Activated naive CD4-positive, alpha-beta T cell treated with anti-CD3 and anti-CD28 coated beads, Interleukin-2, amount 10 ng/mL, durations not matched to agents 7 days and 5 days (primary cell): ENCODE results near the gene DPP6.
"Not testable (repeated sequence)": the region's sequence is repeated elsewhere in the genome, so short reads cannot be mapped to it uniquely, and the experiment has no call there.

Source experiments
- CTCF ChIA-PET: fragments of 350-600 bp; sonication (Branson Sonifier 250); formaldehyde crosslinking; loops from one replicate; lab custom pipeline; 2021; ENCODE audit warnings: antibody characterized with exemption; lab: Charles Lee
- DNase-seq: peaks from one replicate; pipeline ENCODE4 v3.0.0-alpha.2; 2020
- H3K27ac Mint-ChIP-seq: one replicate; pipeline ENCODE4 v1.8.0; 2021; ENCODE audit warnings: mild to moderate bottlenecking, moderate library complexity, mixed read lengths
- H3K27me3 Mint-ChIP-seq: one replicate; pipeline ENCODE4 v1.8.0; 2021; ENCODE audit warnings: mild to moderate bottlenecking, mixed read lengths
- H3K36me3 Mint-ChIP-seq: one replicate; pipeline ENCODE4 v1.8.0; 2021; ENCODE audit warnings: mixed read lengths
- H3K4me1 Mint-ChIP-seq: one replicate; pipeline ENCODE4 v1.8.0; 2021; ENCODE audit warnings: mixed read lengths
- H3K4me3 Mint-ChIP-seq: one replicate; pipeline ENCODE4 v1.8.0; 2021; ENCODE audit warnings: mild to moderate bottlenecking, moderate library complexity, mixed read lengths
- H3K9me3 Mint-ChIP-seq: one replicate; pipeline ENCODE4 v1.8.0; 2021; ENCODE audit warnings: mixed read lengths

DPP6 gene

DNA sequence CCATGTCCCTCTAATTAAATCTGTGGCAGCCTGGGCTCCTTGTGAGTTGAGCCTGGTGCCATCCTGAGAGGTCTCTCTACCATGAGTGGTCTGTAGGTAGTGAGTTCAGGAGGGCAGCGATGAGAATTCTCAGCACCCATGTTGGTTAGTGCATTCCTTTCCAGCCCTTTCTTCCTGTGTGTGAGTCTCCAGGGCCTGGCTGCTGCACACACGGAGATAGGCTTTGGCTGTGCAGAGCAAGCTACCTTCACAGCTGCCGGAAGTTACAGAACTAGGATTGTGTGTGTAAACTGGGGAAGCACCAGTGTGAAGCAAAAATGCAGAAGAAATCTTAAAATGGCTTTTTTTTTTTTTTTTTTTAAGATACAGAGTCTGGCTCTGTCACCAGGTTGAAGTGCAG lies 592.2 kb downstream of the DPP6 start:
- H3K4me1 Mint-ChIP-seq = no peaks in the 10 kb centered on the region
- H3K9me3 Mint-ChIP-seq = peaks cover 15% of the 10 kb centered on the region
- DNase-seq = no peak

DNA sequence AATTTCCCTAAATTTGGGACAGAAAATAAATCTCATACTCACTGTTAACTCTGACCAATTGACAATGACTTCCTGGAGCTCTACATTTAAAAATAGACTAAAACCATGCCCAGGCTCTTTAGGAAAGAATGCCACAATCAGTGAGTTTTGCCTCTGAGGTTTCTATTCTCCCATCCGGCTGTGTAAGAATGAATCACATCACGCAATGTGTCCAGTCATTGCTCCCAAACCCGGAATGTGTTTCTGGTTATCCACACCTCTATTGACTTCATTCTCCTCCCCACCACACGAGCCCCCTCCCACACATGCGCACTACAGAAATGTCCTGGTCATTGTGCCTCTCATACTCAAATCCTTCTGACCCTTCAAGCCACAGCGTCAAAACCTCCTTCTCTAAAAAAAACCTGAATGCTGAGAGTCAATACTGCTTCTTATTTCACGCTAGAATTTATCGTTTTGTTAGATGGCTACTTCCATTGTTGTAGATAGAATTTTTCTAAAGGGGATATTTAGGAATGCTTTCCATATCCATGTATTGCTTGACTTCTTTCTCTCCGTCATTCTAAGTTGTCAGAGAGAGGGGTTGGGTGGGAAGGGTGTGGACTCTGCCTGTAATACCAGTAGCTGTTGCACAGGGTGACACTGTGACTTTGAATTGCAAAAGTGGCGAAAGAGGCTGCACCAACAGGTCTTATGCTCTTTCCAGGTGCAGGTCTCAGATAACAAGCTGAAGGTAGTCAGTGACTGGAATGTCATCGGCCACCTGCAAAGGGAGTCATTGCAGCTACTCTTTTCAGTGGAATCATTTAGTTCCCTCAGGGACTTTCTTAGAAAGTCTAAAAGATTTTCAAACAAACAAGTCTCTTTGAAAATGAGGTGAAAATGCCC lies 594.2 kb downstream of the DPP6 start:
- Mint-ChIP-seq H3K27ac (no peak overlapping the region), H3K4me1 (no peaks in the 10 kb centered on the region), H3K36me3 (no peaks in the 10 kb centered on the region), H3K27me3 (no peaks in the 10 kb centered on the region), H3K9me3 (peaks cover 26% of the 10 kb centered on the region), H3K4me3 (no peak overlapping the region)
- CTCF ChIA-PET = no interaction called here
- DNase-seq = no peak

More for the DNA sequence above, 592.2 kb downstream of the DPP6 start:
- H3K4me3 Mint-ChIP-seq = no peak overlapping the region
- H3K27me3 Mint-ChIP-seq = no peaks in the 10 kb centered on the region
- no peaks in the 10 kb centered on the region for H3K36me3 Mint-ChIP-seq
- H3K27ac Mint-ChIP-seq = no peak overlapping the region
- CTCF ChIA-PET = no interaction called here

DNA sequence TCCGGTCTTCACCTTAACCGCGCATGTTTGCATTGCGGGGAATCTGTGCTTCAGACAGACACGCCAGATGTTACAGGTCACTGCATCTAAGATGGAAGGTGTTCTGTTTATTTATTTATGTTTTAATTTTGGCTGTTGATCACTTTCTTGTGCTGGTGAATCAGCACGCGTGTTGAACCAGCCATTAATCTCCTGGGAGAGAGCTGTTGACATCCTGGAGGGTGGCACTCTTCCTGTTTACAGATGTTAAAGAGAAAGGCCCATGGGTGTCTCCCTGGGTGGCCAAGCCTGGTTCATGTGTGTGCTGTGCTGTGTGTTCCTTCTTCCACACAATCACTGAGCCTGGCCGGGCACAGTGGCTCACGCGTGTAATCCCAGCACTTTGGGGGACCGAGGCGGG lies 595.4 kb downstream of the DPP6 start:
- H3K9me3 Mint-ChIP-seq = peaks cover 26% of the 10 kb centered on the region
- DNase-seq = no peak
- no peak overlapping the region for H3K27ac Mint-ChIP-seq
- no peaks in the 10 kb centered on the region for H3K36me3 Mint-ChIP-seq
- no peaks in the 10 kb centered on the region for H3K27me3 Mint-ChIP-seq
- CTCF ChIA-PET = no interaction called here
- H3K4me1 Mint-ChIP-seq = no peaks in the 10 kb centered on the region
- H3K4me3 Mint-ChIP-seq = no peak overlapping the region

DNA sequence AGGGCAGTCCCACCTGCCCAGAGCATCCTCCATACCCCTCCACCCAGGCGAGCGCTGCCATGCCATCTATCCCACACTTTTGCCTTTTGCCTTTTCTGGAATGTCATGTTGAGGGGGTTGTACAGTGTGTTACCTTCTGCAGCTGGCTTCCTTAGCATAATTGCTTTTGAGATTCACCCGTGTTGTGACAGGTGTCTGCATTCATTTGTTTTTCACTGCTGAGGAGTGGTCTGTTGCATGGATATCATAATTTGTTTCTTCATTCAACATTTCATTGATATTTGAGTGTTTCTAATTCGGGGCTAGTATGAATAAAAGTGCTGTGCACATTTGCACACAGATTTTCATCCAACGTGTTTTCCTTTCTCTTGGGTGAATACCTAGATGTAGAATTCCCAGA lies 596.8 kb downstream of the DPP6 start:
- DNase-seq = no peak
- CTCF ChIA-PET = no interaction called here
- no peak overlapping the region for H3K4me3 Mint-ChIP-seq
- peaks cover 26% of the 10 kb centered on the region for H3K9me3 Mint-ChIP-seq
- no peaks in the 10 kb centered on the region for H3K36me3 Mint-ChIP-seq
- H3K4me1 Mint-ChIP-seq = no peaks in the 10 kb centered on the region
- no peaks in the 10 kb centered on the region for H3K27me3 Mint-ChIP-seq
- H3K27ac Mint-ChIP-seq = no peak overlapping the region

DNA sequence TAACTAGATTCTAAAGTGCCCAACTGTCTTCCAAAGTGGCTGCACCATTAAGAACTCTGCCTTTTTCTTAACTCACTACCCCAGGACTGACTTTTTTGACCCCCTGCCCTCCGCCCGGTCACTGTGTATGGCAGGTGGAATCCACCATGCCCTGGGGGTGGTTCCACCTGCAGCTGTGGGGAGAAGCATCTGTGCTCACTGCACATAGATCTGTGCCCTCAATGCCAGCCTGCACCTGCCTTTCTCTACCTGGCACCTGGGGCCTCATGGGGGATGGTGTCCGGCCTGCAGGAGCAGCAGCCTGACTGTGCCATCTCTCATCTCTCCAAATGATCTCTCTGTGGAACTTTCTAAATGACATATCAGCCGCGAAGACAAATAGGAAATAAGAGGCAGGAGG lies 597.2 kb downstream of the DPP6 start:
- Mint-ChIP-seq H3K27ac (no peak overlapping the region), H3K9me3 (peaks cover 26% of the 10 kb centered on the region)
- no peak for DNase-seq

DNA sequence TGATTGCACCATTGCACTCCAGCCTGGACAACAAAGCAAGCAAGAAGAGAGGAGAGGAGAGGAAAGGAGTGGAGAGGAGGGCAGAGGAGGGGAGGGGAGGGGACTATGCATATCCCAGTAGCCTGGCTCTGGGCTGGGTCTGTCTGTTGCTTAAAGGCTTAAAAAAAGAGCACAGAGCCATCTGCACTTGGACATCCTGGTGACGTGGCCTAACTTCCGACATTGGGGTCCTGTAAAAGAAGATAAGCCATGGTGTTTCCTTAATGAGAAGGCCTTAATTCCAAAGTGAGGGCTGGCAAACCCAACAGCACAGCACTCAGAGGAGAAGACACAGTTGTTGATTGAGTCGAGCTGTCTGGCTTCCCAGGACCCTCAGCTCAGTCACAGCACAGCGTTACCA lies 598.1 kb downstream of the DPP6 start:
- Mint-ChIP-seq H3K27me3 (no peaks in the 10 kb centered on the region), H3K36me3 (no peaks in the 10 kb centered on the region), H3K9me3 (peaks cover 25% of the 10 kb centered on the region), H3K4me1 (no peaks in the 10 kb centered on the region), H3K27ac (no peak overlapping the region), H3K4me3 (no peak overlapping the region)
- DNase-seq = no peak
- CTCF ChIA-PET = no interaction called here

More for the DNA sequence above, 597.2 kb downstream of the DPP6 start:
- CTCF ChIA-PET = no interaction called here
- no peaks in the 10 kb centered on the region for H3K27me3 Mint-ChIP-seq
- no peaks in the 10 kb centered on the region for H3K4me1 Mint-ChIP-seq
- H3K36me3 Mint-ChIP-seq = no peaks in the 10 kb centered on the region
- H3K4me3 Mint-ChIP-seq = no peak overlapping the region

DNA sequence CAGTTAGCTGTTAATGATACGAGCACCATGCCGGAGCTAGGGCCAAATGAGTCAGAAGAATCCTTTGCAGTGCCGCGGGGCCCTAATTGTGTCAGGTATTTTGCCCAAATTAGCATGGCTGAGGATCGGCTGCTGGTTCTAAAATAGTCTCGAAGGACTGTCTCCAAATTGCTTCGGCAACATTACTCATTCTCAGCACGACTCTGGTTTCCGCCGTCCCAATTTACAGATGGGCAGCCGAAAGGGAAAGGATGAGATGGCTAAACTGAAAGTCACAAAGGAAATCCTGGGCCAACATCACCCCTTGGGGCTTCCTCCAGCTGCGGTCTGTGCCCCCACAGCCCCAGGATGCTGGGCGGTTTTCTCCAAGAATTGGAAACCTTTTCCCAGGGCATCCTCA lies 599.3 kb downstream of the DPP6 start:
- peaks cover 19% of the 10 kb centered on the region for H3K9me3 Mint-ChIP-seq
- H3K27me3 Mint-ChIP-seq = no peaks in the 10 kb centered on the region
- CTCF ChIA-PET = no interaction called here
- H3K36me3 Mint-ChIP-seq = no peaks in the 10 kb centered on the region
- no peaks in the 10 kb centered on the region for H3K4me1 Mint-ChIP-seq
- H3K4me3 Mint-ChIP-seq = no peak overlapping the region
- no peak for DNase-seq
- no peak overlapping the region for H3K27ac Mint-ChIP-seq

DNA sequence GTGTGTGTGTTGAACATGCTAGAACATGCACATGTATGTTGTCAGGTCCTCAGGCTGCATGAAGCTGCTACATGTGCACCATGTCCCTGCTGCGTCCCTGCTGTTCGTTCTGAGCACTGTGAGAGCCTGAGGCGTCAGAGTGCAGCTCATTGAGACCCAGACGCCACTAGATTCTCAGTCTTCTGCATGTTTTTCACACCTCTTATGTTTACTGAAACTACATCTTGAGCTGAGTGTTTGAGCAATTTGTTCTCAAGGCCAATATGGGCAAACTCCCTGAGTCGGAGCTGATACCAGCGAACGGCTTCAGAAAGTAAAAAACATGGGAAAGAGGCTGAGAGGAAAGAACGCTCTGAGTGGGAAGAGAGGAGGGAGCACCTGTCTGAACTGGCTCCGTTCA lies 600.4 kb downstream of the DPP6 start:
- Mint-ChIP-seq H3K36me3 (no peaks in the 10 kb centered on the region), H3K27me3 (no peaks in the 10 kb centered on the region), H3K4me3 (no peak overlapping the region), H3K4me1 (no peaks in the 10 kb centered on the region), H3K9me3 (peaks cover 17% of the 10 kb centered on the region), H3K27ac (no peak overlapping the region)
- DNase-seq = no peak
- CTCF ChIA-PET = no interaction called here

DNA sequence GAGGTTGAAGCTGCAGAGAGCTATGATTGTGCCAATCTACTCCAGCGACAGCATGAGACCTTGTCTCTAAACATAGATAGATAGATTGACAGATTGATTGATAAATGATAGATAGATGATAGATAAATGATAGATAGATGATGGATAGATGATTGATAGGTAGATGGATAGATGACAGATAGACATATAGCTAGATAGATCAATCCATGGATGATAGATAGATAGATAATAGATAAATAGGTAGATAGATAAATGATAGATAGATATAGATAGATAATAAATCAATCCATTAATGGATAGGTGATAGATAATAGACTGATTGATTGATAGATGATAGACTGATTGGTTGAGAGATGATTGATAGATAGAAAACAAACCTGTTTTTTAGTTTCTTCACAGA lies 601.1 kb downstream of the DPP6 start:
- no peak for DNase-seq
- Mint-ChIP-seq H3K9me3 (peaks cover 20% of the 10 kb centered on the region), H3K4me1 (no peaks in the 10 kb centered on the region), H3K27me3 (no peaks in the 10 kb centered on the region), H3K36me3 (no peaks in the 10 kb centered on the region), H3K4me3 (no peak overlapping the region), H3K27ac (no peak overlapping the region)
- CTCF ChIA-PET = no interaction called here

DNA sequence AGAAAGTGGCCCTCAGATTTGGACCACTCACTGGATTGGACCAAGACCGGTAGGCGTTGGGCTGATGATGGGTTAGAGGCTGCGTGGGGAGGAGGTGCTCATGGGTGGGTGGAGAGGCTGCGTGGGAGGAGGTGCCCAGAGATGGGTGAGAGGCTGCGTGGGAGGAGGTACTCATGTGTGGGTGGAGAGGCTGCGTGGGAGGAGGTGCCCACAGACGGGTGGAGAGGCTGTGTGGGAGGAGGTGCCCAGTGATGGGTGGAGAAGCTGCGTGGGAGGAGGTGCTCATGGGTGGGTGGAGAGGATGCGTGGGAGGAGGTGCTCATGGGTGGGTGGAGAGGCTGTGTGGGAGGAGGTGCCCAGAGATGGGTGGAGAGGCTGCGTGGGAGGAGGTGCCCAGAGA lies 604.4 kb downstream of the DPP6 start:
- Mint-ChIP-seq H3K4me3 (no peak overlapping the region), H3K36me3 (no peaks in the 10 kb centered on the region), H3K27ac (no peak overlapping the region), H3K4me1 (no peaks in the 10 kb centered on the region), H3K27me3 (no peaks in the 10 kb centered on the region), H3K9me3 (peaks cover 15% of the 10 kb centered on the region)
- DNase-seq = no peak
- CTCF ChIA-PET = no interaction called here

DNA sequence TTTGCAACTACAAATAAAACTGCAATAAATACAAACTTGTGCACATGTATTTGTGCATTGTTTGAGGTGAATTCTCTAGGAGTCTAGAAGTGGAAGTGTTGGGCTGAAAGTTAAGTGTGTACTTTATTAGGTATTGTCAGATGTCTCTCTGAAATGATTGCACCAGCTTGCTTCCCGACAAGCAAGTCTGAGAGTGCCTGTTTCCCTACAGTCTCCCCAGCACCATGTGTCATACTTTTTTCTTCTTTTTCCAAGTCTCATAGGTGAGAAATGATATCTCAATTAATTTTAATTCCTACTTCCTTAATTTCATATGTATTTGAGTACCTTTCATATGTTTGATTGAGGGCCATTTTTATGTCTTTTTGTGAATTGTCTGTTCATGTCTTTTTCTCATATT lies 614.6 kb downstream of the DPP6 start:
- Mint-ChIP-seq H3K27ac (no peak overlapping the region), H3K4me3 (no peak overlapping the region), H3K4me1 (no peaks in the 10 kb centered on the region), H3K27me3 (no peaks in the 10 kb centered on the region), H3K9me3 (peaks cover 20% of the 10 kb centered on the region), H3K36me3 (no peaks in the 10 kb centered on the region)
- no peak for DNase-seq
- CTCF ChIA-PET = no interaction called here

DNA sequence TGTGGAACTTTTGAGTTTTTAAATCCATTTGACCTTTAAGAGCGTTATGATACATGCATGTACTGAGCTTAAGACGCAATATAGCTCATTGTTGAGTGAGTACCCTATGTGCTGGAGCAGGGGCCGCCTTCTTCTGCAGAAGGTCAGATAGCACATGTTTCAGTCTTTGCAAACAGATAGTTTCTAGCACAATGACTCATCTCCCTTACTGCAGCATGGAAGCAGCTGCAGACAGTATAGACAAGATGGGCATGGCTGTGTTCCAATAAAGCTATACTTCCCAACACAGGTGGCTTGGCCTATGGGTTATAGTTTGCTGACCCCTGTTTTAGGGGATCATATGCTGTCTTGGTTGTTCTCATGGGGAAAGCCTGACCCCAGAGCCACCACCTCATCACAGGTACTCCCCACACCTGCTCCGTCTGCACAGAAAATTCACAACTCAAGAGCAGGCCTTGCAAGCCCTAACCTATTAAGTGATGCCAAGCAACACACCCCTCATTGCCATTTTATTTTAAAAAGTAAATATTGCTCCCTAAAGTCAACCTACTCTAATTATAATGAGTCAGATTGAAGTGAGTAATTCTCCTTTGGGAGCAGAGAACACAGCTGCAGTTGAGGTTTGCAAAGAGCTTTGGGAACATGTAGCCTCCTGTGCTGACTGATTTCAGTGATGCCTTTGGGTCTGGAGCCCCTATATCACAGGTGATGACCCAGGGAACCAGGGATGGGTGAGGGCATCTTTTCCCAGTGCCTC lies 620.6 kb downstream of the DPP6 start:
- CTCF ChIA-PET = no interaction called here
- Mint-ChIP-seq H3K36me3 (no peaks in the 10 kb centered on the region), H3K27me3 (no peaks in the 10 kb centered on the region)

DNA sequence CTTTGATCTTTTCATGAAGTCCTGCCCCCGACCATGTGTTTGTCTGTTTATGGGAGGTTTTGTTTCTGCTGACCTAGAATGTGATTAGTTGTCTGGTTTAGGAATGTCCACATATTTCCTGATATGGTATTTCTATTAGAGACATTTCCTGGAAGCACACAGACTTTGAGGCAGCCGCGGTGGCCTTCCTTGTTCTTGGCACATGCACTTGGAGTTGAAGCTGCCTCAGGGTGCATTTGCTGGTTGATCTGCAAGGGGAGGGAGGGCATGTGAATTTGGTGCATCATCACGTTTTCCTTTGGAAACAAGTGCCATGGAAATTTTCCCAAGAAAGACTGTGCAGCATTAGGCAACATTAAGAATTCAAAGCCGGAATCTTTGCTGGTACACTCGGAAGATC lies 622.0 kb downstream of the DPP6 start:
- CTCF ChIA-PET = no interaction called here
- Mint-ChIP-seq H3K27ac (no peak overlapping the region), H3K9me3 (peaks cover 8% of the 10 kb centered on the region), H3K4me3 (no peak overlapping the region), H3K36me3 (no peaks in the 10 kb centered on the region), H3K27me3 (no peaks in the 10 kb centered on the region), H3K4me1 (no peaks in the 10 kb centered on the region)
- no peak for DNase-seq

More for the DNA sequence above, 620.6 kb downstream of the DPP6 start:
- no peaks in the 10 kb centered on the region for H3K4me1 Mint-ChIP-seq
- peaks cover 12% of the 10 kb centered on the region for H3K9me3 Mint-ChIP-seq
- no peak overlapping the region for H3K27ac Mint-ChIP-seq
- DNase-seq = no peak
- no peak overlapping the region for H3K4me3 Mint-ChIP-seq

DNA sequence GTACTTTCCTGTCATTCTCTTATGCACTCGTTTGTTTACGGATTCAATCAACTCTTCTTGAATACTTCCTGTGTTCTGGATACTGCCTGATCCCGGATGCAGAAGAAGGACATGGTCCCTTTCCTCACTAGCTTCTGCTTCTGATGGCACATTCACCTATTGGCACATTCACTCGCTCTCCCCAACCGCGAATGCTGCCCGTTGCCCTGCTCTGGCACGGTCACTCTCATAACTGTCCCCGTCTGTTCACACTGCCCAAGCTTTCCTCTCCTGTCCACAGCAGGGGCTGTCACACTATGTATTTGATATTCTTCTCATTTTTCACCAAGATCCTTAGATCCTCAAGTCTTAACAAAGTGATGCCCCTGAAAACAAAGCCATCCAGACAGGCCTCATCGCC lies 623.4 kb downstream of the DPP6 start:
- H3K4me3 Mint-ChIP-seq = no peak overlapping the region
- no peaks in the 10 kb centered on the region for H3K27me3 Mint-ChIP-seq
- H3K36me3 Mint-ChIP-seq = no peaks in the 10 kb centered on the region
- CTCF ChIA-PET = no interaction called here
- H3K4me1 Mint-ChIP-seq = no peaks in the 10 kb centered on the region
- peaks cover 8% of the 10 kb centered on the region for H3K9me3 Mint-ChIP-seq
- no peak overlapping the region for H3K27ac Mint-ChIP-seq
- no peak for DNase-seq

DNA sequence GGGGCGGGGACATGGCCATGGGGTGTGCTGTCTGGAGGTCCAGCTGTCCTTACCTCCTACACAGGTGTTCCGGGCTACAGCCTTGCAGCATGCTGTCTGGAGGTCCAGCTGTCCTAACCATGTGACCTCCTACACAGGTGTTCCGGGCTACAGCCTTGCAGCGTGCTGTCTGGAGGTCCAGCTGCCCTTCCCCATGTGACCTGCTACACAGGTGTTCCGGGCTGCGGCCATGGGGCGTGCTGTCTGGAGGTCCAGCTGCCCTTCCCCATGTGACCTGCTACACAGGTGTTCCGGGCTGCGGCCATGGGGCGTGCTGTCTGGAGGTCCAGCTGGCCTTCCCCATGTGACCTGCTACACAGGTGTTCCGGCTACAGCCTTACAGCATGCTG lies 623.8 kb downstream of the DPP6 start:
- H3K27me3 Mint-ChIP-seq, CTCF ChIA-PET, H3K4me3 Mint-ChIP-seq, H3K36me3 Mint-ChIP-seq, H3K9me3 Mint-ChIP-seq, DNase-seq, H3K27ac Mint-ChIP-seq, H3K4me1 Mint-ChIP-seq: not testable (repeated sequence)
